Stimulated activated CD4-positive, alpha-beta T cell treated with anti-CD3 and anti-CD28 coated beads, TNF-alpha, amount 100 ng/mL, for 1 hour (primary cell): ENCODE data around the gene MYRIP.

Experiments used
- DNase-seq, 3 donors: peaks; one replicate each; pipeline ENCODE4 v3.0.0-alpha.2; 2020; ENCODE audit warnings: low read depth in 3 of 3, low spot score in 1 of 3

The MYRIP gene

GRCh38 chr3:40224796-40225515, 415.5 kb downstream of the MYRIP start:
- DNase-seq = no peak

GRCh38 chr3:40226636-40227035, 417.2 kb downstream of the MYRIP start:
- no peak for DNase-seq

- DNase-seq = no peak
These were observed 419.5 kb downstream of the MYRIP start for GRCh38 chr3:40228792-40229350.

GRCh38 chr3:40229386-40229785, 420.0 kb downstream of the MYRIP start:
- DNase-seq = no peak

- DNase-seq = no peak
These were observed 420.6 kb downstream of the MYRIP start for GRCh38 chr3:40229963-40230362.

- no peak for DNase-seq
These were observed 421.0 kb downstream of the MYRIP start for GRCh38 chr3:40230382-40230781.

- DNase-seq = no peak
These were observed 423.2 kb downstream of the MYRIP start for GRCh38 chr3:40232626-40233025.

- DNase-seq = no peak
These were observed 427.8 kb downstream of the MYRIP start for GRCh38 chr3:40237159-40237558.

- no peak for DNase-seq
These were observed 428.6 kb downstream of the MYRIP start for GRCh38 chr3:40237889-40238571.

GRCh38 chr3:40240921-40241320, 431.5 kb downstream of the MYRIP start:
- DNase-seq = no peak

- DNase-seq = no peak
These were observed 432.8 kb downstream of the MYRIP start for GRCh38 chr3:40242216-40242615.

- DNase-seq = no peak
These were observed 433.2 kb downstream of the MYRIP start for GRCh38 chr3:40242638-40243037.

- DNase-seq = no peak
These were observed 433.6 kb downstream of the MYRIP start for GRCh38 chr3:40243056-40243455.

- DNase-seq = no peak
These were observed 438.5 kb downstream of the MYRIP start for GRCh38 chr3:40247714-40248454.

- no peak for DNase-seq
These were observed 439.2 kb downstream of the MYRIP start for GRCh38 chr3:40248591-40248990.

- DNase-seq = no peak
These were observed 439.8 kb downstream of the MYRIP start for GRCh38 chr3:40249168-40249567.

- no peak for DNase-seq
These were observed 445.1 kb downstream of the MYRIP start for GRCh38 chr3:40254491-40254890.

GRCh38 chr3:40254891-40255290, 445.5 kb downstream of the MYRIP start:
- no peak for DNase-seq

- DNase-seq = no peak
These were observed 446.1 kb downstream of the MYRIP start for GRCh38 chr3:40255532-40255931.

- no peak for DNase-seq
These were observed 448.7 kb downstream of the MYRIP start for GRCh38 chr3:40258064-40258463.

- no peak for DNase-seq
These were observed 449.1 kb downstream of the MYRIP start for GRCh38 chr3:40258555-40258954.

GRCh38 chr3:40262331-40262730, 452.9 kb downstream of the MYRIP start:
- no peak for DNase-seq
